HG02852 (cell line): ENCODE measurements around the gene SLC48A1.

Experiments used
- ATAC-seq: cut with Tn5 transposase; IDR thresholded peaks from one replicate; pipeline ENCODE4 v1.9.1; 2021; ENCODE audit warnings: mild to moderate bottlenecking, moderate library complexity; ENCODE audit not compliant: unreplicated experiment

The SLC48A1 gene

DNA sequence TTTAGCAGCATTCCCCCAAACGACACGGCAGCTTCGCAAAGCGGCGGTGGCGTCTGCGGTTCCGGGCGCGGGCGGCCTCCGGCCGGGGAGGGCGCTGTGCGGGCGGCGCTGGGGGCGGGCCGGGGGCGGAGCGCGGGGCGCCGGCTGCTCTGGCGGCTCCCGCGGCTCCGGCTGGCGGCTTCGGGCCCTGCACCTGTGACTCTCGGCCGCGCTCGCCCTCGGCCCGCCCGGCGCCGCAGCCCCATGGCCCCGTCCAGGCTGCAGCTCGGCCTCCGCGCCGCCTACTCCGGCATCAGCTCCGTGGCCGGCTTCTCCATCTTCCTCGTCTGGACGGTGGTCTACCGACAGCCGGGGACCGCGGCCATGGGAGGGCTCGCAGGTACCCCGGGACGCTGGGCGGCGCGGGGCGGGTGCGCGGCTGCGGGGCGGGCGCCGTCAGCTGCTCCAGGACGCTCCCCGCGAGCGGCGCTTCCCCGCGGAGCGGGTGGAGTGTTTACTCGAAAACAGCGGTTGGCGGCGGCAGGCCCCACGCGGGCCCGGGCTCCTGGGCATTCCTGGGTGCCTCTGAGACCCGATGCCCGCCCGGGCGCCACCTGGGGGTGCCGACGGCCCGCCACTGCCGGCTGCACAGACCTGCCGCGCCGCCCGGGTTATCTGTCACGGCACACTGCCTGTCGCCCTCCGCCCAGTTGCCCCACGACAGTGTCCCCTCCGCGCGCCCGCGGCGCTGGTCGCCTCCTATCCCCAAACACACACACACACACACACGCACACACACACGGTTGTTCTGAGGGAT is at the start of gene SLC48A1:
TSS of gene SLC48A1 (plus strand) at position 177 of the 796 bp plus-strand sequence. CDS start at position 244, 67 bp downstream.
- peak; percentile 83 for ATAC-seq

GRCh38 chr12:47725091-47725772 is 47.8 kb upstream of the SLC48A1 start, which contains the start of gene ENDOU:
Gene ENDOU (minus strand): TSS chr12:47725490. CDS start chr12:47725413, 77 bp downstream.
- no peak for ATAC-seq

- peak; percentile 81 for ATAC-seq
These were observed 47.1 kb upstream of the SLC48A1 start for GRCh38 chr12:47725893-47726292.

- ATAC-seq = no peak
These were observed 43.8 kb upstream of the SLC48A1 start for GRCh38 chr12:47729233-47729632.

GRCh38 chr12:47730341-47730744 is 42.7 kb upstream of the SLC48A1 start:
- ATAC-seq = no peak

DNA sequence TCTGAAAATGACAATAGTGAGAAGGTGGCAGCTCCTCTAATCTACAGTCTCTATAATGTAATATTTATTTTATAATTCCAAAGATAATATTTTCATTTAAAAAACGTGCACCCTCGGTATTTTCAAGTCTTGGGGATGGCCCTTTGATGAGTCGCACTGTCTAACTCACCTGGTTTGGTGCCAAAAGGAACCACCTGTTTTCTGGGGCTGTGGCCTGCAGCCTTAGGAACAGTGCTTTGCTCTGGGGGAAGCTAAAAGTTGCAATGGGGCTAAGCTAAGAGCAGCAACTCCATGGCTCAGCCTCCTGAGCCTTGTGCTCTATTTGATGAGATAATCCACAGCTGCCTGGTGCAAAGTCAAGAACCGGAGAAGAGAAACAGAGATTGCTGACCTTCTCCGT is 41.3 kb upstream of the SLC48A1 start:
- ATAC-seq = no peak

GRCh38 chr12:47732504-47732903 is 40.5 kb upstream of the SLC48A1 start:
- ATAC-seq = no peak

DNA sequence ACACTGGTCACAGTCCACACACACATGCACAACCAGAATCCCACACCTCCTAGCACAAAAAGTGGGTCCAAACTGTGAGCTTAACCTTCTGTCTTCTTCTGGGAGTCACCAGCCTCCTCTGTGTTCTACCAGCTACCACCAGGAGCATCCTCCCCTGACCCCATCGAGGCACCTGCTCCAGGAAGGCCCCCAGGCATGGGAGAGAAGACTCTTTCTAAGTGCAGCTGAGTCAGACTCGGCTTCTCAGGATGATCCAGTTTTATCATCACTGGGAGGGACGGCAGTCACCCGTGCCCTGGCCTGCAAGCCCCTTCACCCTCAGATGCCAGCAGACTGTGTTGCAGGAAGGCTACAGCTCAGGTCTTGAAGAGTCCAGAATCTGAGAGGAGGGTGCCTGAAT is 39.9 kb upstream of the SLC48A1 start:
- no peak for ATAC-seq

- no peak for ATAC-seq
These were observed 38.1 kb upstream of the SLC48A1 start for GRCh38 chr12:47734725-47735480.

GRCh38 chr12:47735649-47736048 is 37.4 kb upstream of the SLC48A1 start:
- ATAC-seq = no peak

DNA sequence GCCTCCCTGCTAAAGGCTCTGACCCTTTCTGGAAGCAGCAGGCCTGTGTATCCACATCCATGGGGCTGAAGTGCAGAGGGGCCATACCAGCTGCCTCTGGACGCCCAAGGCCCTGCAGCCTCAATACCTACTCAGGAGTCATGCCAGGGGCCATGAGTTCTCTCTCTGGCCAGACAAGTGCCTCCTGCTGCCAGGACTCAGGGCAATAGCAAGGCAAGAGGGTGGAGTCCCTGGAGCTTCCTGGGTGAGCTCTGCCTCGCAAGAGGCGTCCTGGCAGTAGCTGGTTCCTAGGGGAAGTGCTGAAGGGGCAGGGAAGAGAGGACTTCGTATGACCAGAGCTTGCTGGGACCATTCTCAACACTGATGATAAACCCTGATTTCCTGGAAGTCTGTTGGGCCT is 36.8 kb upstream of the SLC48A1 start:
- no peak for ATAC-seq

- no peak for ATAC-seq
These were observed 36.0 kb upstream of the SLC48A1 start for GRCh38 chr12:47736877-47737676.

- no peak for ATAC-seq
These were observed 35.0 kb upstream of the SLC48A1 start for GRCh38 chr12:47737936-47738594.

DNA sequence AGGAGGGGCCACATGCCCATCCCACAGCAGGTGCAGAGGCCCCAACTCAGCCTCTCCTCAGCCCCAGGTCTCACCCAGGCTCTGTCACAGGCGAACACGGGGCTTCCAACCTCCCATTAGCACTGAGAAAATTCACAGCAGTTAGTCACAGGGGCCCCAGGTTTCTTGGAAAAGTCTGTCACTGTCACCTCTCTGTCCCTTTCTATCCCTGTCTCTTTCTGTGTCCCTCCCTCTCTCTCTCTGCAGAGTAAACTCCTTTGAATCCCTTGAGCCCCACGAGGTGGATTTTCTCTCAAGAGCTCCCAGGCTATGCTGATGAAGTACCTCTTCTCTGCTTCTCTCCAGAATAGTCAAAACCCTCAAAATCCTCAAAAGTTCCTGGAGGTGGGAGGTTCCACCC is 33.7 kb upstream of the SLC48A1 start:
- no peak for ATAC-seq

GRCh38 chr12:47739979-47740378 is 33.1 kb upstream of the SLC48A1 start:
- ATAC-seq = peak; percentile 63

DNA sequence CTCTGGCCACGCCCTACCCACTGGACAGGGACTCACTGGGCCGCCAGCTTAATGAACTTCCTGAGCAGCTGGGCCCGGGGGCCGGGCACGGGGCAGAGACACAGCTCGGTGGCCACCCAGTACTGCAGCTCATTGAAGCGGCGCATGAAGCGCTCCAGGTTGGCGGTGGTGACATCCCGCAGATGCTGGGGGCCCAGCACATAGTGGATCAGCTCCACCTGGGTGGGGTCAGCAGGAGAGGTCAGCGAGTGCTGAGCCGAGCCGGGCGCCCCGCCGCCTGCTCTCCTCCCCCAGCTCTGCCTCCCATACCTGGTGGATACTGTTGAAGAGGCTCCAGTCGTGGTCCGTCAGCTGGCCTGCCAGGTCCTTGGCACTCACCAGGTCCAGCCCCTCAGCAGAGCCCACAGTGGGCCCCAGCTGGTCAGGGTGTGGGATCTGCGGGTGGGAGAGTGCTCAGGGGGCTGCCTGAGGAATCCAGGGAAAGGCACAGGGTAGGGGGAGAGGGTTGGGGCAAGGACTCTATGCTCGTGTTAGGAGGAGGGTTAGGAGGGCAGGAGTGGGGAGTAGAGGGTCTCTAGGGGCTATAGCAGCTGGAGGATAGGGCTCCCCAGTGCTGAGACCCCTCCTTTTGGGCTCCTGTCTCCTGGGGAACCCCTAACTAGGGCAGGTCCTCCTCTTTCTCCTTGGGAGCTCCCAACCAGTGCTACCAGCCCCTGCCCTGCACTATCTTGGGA is 32.3 kb upstream of the SLC48A1 start:
- peak; percentile 39 for ATAC-seq

DNA sequence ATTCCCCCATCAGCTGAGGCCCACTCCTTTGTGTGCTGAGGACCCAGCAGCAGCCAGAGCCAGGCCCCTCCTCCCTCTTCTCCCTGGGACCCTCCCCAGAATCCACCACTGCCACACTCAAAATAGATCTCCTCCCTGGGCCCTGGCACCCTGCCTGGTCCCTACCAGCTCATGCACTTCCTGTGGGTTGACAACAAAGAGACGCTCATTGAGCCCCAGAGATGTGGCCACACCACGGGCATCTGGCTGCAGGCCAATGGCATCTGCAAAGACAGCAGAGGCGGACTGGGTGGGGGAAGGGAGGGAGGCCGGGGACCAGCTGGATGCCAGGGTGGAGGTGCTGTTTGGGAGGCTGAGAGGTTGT is 31.7 kb upstream of the SLC48A1 start:
- ATAC-seq = no peak

- ATAC-seq = no peak
These were observed 30.7 kb upstream of the SLC48A1 start for GRCh38 chr12:47742253-47742825.

- no peak for ATAC-seq
These were observed 29.7 kb upstream of the SLC48A1 start for GRCh38 chr12:47743311-47743860.
